ENCODE data around the gene KLK13.

Gene KLK13

GRCh38 chr19:51036519-51036918 lies 28.4 kb downstream of the KLK13 start:
- H3K9me3 ChIP-seq (ENCODE audit: control insufficient read depth, low read length): no peaks in the 10 kb centered on the region
- H3K36me3 ChIP-seq (ENCODE audit: control insufficient read depth, insufficient read depth, low read length): no peaks in the 10 kb centered on the region
- H3K27me3 ChIP-seq (replicated peaks; ENCODE audit: control insufficient read depth, insufficient read depth, low read length, poor library complexity, severe bottlenecking): no peaks in the 10 kb centered on the region

GRCh38 chr19:51034704-51035103 lies 30.2 kb downstream of the KLK13 start, which contains the start of gene KLK12:
KLK12 (minus strand) TSS chr19:51035002; CDS start chr19:51034621, 381 bp downstream.
- DNase-seq: no peak
- Histone ChIP-seq H3K4me3 (ENCODE audit: insufficient read depth, low read depth, low read length, poor library complexity, severe bottlenecking) (no peak within 1 kb of the TSS), H3K9me3 (ENCODE audit: control insufficient read depth, low read length) (no peaks in the 10 kb centered on the region), H3K27me3 (replicated peaks; ENCODE audit: control insufficient read depth, insufficient read depth, low read length, poor library complexity, severe bottlenecking) (no peaks in the 10 kb centered on the region), H3K36me3 (ENCODE audit: control insufficient read depth, insufficient read depth, low read length) (no peaks in the 10 kb centered on the region), H3K4me1 (ENCODE audit: control insufficient read depth, insufficient read depth, low read length, poor library complexity, severe bottlenecking) (no peaks in the 10 kb centered on the region), H3K27ac (ENCODE audit: insufficient read depth, low read length, poor library complexity, severe bottlenecking) (no peak within 1 kb of the TSS)

More at GRCh38 chr19:51036519-51036918, 28.4 kb downstream of the KLK13 start:
- Histone ChIP-seq H3K27ac (ENCODE audit: insufficient read depth, low read length, poor library complexity, severe bottlenecking) (no peak overlapping the region), H3K4me1 (ENCODE audit: control insufficient read depth, insufficient read depth, low read length, poor library complexity, severe bottlenecking) (no peaks in the 10 kb centered on the region), H3K4me3 (ENCODE audit: insufficient read depth, low read depth, low read length, poor library complexity, severe bottlenecking) (no peak overlapping the region)
- DNase-seq: no peak

DNA sequence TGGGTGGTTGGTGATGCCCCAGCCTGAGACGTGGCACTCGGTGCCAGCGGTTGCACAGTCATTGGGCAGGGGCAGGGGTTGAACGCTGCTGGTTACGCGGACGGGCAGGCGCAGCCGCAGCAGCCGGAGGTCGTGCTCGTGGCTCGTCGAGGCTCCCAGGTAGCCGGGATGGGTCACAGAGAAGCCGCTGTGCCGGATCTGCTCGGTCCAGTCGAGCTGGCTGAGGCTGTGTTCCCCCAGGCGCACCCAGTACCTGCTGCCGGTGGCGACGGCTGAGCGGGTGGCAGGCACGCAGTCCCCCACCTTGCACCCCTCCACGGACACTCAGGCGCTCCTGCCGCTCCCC lies 33.0 kb downstream of the KLK13 start:
- no peaks in the 10 kb centered on the region for H3K4me1 ChIP-seq (ENCODE audit: control insufficient read depth, insufficient read depth, low read length, poor library complexity, severe bottlenecking)
- no peaks in the 10 kb centered on the region for H3K9me3 ChIP-seq (ENCODE audit: control insufficient read depth, low read length)
- H3K27ac ChIP-seq (ENCODE audit: insufficient read depth, low read length, poor library complexity, severe bottlenecking): no peak overlapping the region
- no peak overlapping the region for H3K4me3 ChIP-seq (ENCODE audit: insufficient read depth, low read depth, low read length, poor library complexity, severe bottlenecking)
- no peaks in the 10 kb centered on the region for H3K27me3 ChIP-seq (replicated peaks; ENCODE audit: control insufficient read depth, insufficient read depth, low read length, poor library complexity, severe bottlenecking)
- no peaks in the 10 kb centered on the region for H3K36me3 ChIP-seq (ENCODE audit: control insufficient read depth, insufficient read depth, low read length)
- no peak for DNase-seq

GRCh38 chr19:51031220-51031879 lies 33.5 kb downstream of the KLK13 start:
- no peaks in the 10 kb centered on the region for H3K27me3 ChIP-seq (replicated peaks; ENCODE audit: control insufficient read depth, insufficient read depth, low read length, poor library complexity, severe bottlenecking)
- H3K27ac ChIP-seq (ENCODE audit: insufficient read depth, low read length, poor library complexity, severe bottlenecking): no peak overlapping the region
- DNase-seq: no peak
- H3K36me3 ChIP-seq (ENCODE audit: control insufficient read depth, insufficient read depth, low read length): no peaks in the 10 kb centered on the region
- H3K9me3 ChIP-seq (ENCODE audit: control insufficient read depth, low read length): no peaks in the 10 kb centered on the region
- no peak overlapping the region for H3K4me3 ChIP-seq (ENCODE audit: insufficient read depth, low read depth, low read length, poor library complexity, severe bottlenecking)
- H3K4me1 ChIP-seq (ENCODE audit: control insufficient read depth, insufficient read depth, low read length, poor library complexity, severe bottlenecking): no peaks in the 10 kb centered on the region

DNA sequence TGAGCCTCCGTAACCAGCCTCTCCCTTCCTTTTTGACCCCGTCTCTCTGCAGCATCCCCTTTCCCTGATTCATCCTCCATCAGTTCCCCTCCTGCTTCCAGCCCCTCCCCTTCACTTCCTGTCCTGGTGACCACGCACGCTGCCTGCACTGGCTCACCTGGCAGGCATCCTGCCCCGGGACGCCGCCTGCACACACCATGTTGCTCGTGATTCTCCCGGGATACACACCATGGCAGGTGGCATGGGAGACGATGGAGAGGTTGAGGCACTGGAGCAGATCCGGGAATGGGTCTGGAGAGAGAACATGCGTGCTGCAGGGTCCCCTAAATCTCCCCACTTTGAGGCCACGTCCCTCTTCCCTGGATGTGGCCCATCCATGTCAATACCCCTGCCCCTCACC lies 34.3 kb downstream of the KLK13 start:
- DNase-seq: no peak
- no peaks in the 10 kb centered on the region for H3K4me1 ChIP-seq (ENCODE audit: control insufficient read depth, insufficient read depth, low read length, poor library complexity, severe bottlenecking)
- no peaks in the 10 kb centered on the region for H3K27me3 ChIP-seq (replicated peaks; ENCODE audit: control insufficient read depth, insufficient read depth, low read length, poor library complexity, severe bottlenecking)
- H3K9me3 ChIP-seq (ENCODE audit: control insufficient read depth, low read length): no peaks in the 10 kb centered on the region
- H3K36me3 ChIP-seq (ENCODE audit: control insufficient read depth, insufficient read depth, low read length): no peaks in the 10 kb centered on the region
- no peak overlapping the region for H3K27ac ChIP-seq (ENCODE audit: insufficient read depth, low read length, poor library complexity, severe bottlenecking)
- H3K4me3 ChIP-seq (ENCODE audit: insufficient read depth, low read depth, low read length, poor library complexity, severe bottlenecking): no peak overlapping the region

DNA sequence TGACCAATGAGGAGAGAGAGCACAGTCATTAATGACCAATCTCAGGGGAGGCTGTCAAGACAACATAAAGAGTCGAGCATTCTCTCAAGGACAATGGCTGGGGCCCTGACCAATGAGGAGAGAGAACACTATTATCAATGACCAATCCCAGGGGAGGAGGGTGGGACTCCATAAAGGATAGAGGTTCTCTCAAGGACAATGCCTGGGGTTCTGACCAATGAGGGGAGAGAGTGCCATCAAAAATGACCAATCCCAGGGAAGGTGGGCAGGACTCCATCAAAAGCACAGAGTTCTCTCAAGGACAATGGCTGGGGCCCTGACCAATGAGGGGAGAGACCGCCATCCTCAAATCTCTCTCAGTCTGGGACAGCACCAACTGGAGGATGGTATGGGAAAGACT lies 35.2 kb downstream of the KLK13 start:
- Histone ChIP-seq H3K36me3 (ENCODE audit: control insufficient read depth, insufficient read depth, low read length) (no peaks in the 10 kb centered on the region), H3K27me3 (replicated peaks; ENCODE audit: control insufficient read depth, insufficient read depth, low read length, poor library complexity, severe bottlenecking) (peaks cover 2% of the 10 kb centered on the region)

DNA sequence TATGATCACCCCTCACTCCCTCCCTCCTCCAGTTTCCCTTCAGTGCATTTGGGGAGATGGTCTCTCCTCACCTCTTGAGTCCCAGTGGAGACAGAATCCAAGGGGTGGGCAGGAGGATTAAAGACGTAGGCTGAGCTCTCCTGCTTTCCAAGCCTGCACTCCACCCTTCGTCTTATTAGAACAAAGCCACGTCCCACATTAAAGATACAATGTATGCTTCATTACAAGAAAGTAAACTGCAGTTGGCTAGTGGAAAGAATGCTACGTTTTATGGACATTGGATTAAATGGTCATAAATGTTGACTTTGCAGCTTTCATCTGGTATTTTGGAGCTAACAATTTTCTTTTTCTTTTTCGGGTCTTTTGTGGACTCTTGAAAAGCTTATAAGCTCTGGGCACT lies 37.0 kb downstream of the KLK13 start:
- H3K27me3 ChIP-seq (replicated peaks; ENCODE audit: control insufficient read depth, insufficient read depth, low read length, poor library complexity, severe bottlenecking): peaks cover 2% of the 10 kb centered on the region
- DNase-seq: no peak
- H3K9me3 ChIP-seq (ENCODE audit: control insufficient read depth, low read length): no peaks in the 10 kb centered on the region
- no peaks in the 10 kb centered on the region for H3K36me3 ChIP-seq (ENCODE audit: control insufficient read depth, insufficient read depth, low read length)
- no peak overlapping the region for H3K27ac ChIP-seq (ENCODE audit: insufficient read depth, low read length, poor library complexity, severe bottlenecking)
- H3K4me1 ChIP-seq (ENCODE audit: control insufficient read depth, insufficient read depth, low read length, poor library complexity, severe bottlenecking): no peaks in the 10 kb centered on the region
- H3K4me3 ChIP-seq (ENCODE audit: insufficient read depth, low read depth, low read length, poor library complexity, severe bottlenecking): no peak overlapping the region

More for the DNA sequence above, 35.2 kb downstream of the KLK13 start:
- DNase-seq: no peak
- Histone ChIP-seq H3K4me1 (ENCODE audit: control insufficient read depth, insufficient read depth, low read length, poor library complexity, severe bottlenecking) (no peaks in the 10 kb centered on the region), H3K9me3 (ENCODE audit: control insufficient read depth, low read length) (no peaks in the 10 kb centered on the region), H3K4me3 (ENCODE audit: insufficient read depth, low read depth, low read length, poor library complexity, severe bottlenecking) (no peak overlapping the region), H3K27ac (ENCODE audit: insufficient read depth, low read length, poor library complexity, severe bottlenecking) (no peak overlapping the region)

GRCh38 chr19:51027126-51027806 lies 37.6 kb downstream of the KLK13 start:
- H3K27ac ChIP-seq (ENCODE audit: insufficient read depth, low read length, poor library complexity, severe bottlenecking): no peak overlapping the region
- peaks cover 2% of the 10 kb centered on the region for H3K27me3 ChIP-seq (replicated peaks; ENCODE audit: control insufficient read depth, insufficient read depth, low read length, poor library complexity, severe bottlenecking)
- H3K36me3 ChIP-seq (ENCODE audit: control insufficient read depth, insufficient read depth, low read length): no peaks in the 10 kb centered on the region
- H3K4me1 ChIP-seq (ENCODE audit: control insufficient read depth, insufficient read depth, low read length, poor library complexity, severe bottlenecking): no peaks in the 10 kb centered on the region
- H3K4me3 ChIP-seq (ENCODE audit: insufficient read depth, low read depth, low read length, poor library complexity, severe bottlenecking): no peak overlapping the region
- no peaks in the 10 kb centered on the region for H3K9me3 ChIP-seq (ENCODE audit: control insufficient read depth, low read length)
- no peak for DNase-seq

DNA sequence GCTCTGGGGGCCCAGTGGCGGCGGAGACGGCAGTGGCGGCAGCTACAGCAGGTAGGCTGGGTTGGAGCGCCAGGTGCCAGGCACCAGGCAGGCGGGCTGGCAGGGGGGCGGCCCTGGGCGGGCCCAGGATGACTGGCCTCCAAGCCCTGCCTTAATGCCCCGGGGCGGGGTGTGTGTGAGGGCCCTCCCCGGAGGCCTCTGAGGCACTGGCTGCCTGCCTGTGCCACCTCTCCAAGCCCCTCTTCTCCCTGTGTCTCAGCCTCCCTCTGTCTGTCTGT lies 38.4 kb downstream of the KLK13 start, which contains the start of gene KLK11:
TSS of gene KLK11 (minus strand) at position 63 of the 278 bp plus-strand sequence. CDS start 985 bp downstream, outside the sequence.
- Histone ChIP-seq H3K27ac (ENCODE audit: insufficient read depth, low read length, poor library complexity, severe bottlenecking) (no peak within 1 kb of the TSS), H3K4me1 (ENCODE audit: control insufficient read depth, insufficient read depth, low read length, poor library complexity, severe bottlenecking) (no peaks in the 10 kb centered on the region), H3K36me3 (ENCODE audit: control insufficient read depth, insufficient read depth, low read length) (no peaks in the 10 kb centered on the region), H3K27me3 (replicated peaks; ENCODE audit: control insufficient read depth, insufficient read depth, low read length, poor library complexity, severe bottlenecking) (peaks cover 2% of the 10 kb centered on the region), H3K9me3 (ENCODE audit: control insufficient read depth, low read length) (no peaks in the 10 kb centered on the region), H3K4me3 (ENCODE audit: insufficient read depth, low read depth, low read length, poor library complexity, severe bottlenecking) (no peak within 1 kb of the TSS)
- DNase-seq: no peak

DNA sequence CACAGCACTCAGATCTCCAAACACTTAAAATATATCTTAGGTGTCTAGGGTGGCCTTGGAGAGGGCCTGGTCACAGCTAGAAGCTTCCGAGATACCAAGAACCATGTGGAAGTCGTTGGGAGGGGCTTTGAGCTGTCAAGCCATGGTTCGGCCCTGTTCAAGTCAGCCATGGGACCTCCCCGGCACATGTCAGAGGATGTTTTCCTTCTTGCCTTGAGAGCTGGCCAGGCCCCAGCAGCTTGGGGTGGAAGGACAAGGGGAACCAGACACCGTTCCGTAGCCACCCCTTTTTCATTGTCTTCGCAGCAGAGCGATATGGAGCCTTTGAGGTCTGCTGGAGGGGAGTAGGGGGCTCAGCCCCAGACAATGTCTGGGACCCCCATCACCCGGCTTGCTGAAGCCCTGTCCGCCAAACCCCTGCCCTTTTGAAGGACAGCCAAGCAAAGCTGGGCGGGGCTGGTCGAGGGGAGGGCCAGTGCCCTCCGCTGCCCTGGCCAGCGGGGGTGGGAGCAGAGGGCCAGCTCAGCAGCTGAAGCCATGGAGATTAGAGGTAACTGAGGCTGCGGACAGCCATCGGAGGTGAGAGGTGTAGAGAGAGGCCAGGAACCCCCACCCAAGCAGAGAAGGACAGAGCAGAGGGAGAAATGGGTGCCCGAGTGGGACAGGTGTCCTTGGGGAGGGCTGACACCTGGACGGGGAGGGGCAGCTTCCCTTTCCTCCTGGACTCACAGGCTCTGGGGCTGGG lies 38.9 kb downstream of the KLK13 start:
- no peak for DNase-seq
- H3K27me3 ChIP-seq (replicated peaks; ENCODE audit: control insufficient read depth, insufficient read depth, low read length, poor library complexity, severe bottlenecking): peaks cover 2% of the 10 kb centered on the region
- H3K27ac ChIP-seq (ENCODE audit: insufficient read depth, low read length, poor library complexity, severe bottlenecking): no peak overlapping the region
- H3K9me3 ChIP-seq (ENCODE audit: control insufficient read depth, low read length): no peaks in the 10 kb centered on the region
- H3K4me1 ChIP-seq (ENCODE audit: control insufficient read depth, insufficient read depth, low read length, poor library complexity, severe bottlenecking): no peaks in the 10 kb centered on the region
- no peaks in the 10 kb centered on the region for H3K36me3 ChIP-seq (ENCODE audit: control insufficient read depth, insufficient read depth, low read length)
- no peak overlapping the region for H3K4me3 ChIP-seq (ENCODE audit: insufficient read depth, low read depth, low read length, poor library complexity, severe bottlenecking)
